MCF 10A (cell line): Measurements from ENCODE around the gene DNASE1L1. TPM values are rescaled to one million over a fixed set of nuclear protein-coding genes. Genes with fewer than 3 reads are reported as not detected.

Experiments
- BruUV-seq: library from RNA; stranded (reverse); fragments of 400-500 nt; replicated peaks from 2 replicates; lab custom pipeline; 2021; lab: Mats Ljungman, UMichigan
- CTCF ChIA-PET: fragments of 300-600 bp; sonication (Branson Sonifier 250); formaldehyde crosslinking; extraction: SDS; loops from one replicate; lab custom pipeline; 2021; ENCODE audit warnings: antibody characterized with exemption, inconsistent platforms; lab: Yijun Ruan, JAX
- POLR2A ChIA-PET: fragments of 300-600, 350-650 bp; sonication (Branson Sonifier 250); formaldehyde crosslinking; extraction: SDS; loops from one replicate; lab custom pipeline; 2020; ENCODE audit warnings: antibody characterized with exemption, inconsistent platforms; lab: Yijun Ruan, JAX
- DNase-seq: peaks from one replicate; pipeline ENCODE4 v3.0.0-alpha.2; 2018; ENCODE audit not compliant: unreplicated experiment
- H3K27ac Mint-ChIP-seq: one replicate; pipeline ENCODE4 v1.8.0; 2022; ENCODE audit warnings: mild to moderate bottlenecking, low read depth, mixed read lengths; ENCODE audit not compliant: unreplicated experiment
- H3K27me3 Mint-ChIP-seq: one replicate; pipeline ENCODE4 v1.8.0; 2022; ENCODE audit warnings: mixed read lengths; ENCODE audit not compliant: insufficient read depth, unreplicated experiment
- H3K36me3 Mint-ChIP-seq: one replicate; pipeline ENCODE4 v1.8.0; 2022; ENCODE audit warnings: mild to moderate bottlenecking, moderate library complexity, mixed read lengths; ENCODE audit not compliant: insufficient read depth, unreplicated experiment
- H3K4me1 Mint-ChIP-seq: one replicate; pipeline ENCODE4 v1.8.0; 2022; ENCODE audit warnings: mixed read lengths; ENCODE audit not compliant: insufficient read depth, unreplicated experiment
- H3K4me3 Mint-ChIP-seq: one replicate; pipeline ENCODE4 v1.8.0; 2022; ENCODE audit warnings: mild to moderate bottlenecking, moderate library complexity, mixed read lengths; ENCODE audit not compliant: unreplicated experiment
- H3K9me3 Mint-ChIP-seq: one replicate; pipeline ENCODE4 v1.8.0; 2022; ENCODE audit warnings: mixed read lengths; ENCODE audit not compliant: unreplicated experiment
- CTCF ChIP-seq: fragments of 200-600 bp; IDR thresholded peaks from one replicate; pipeline ENCODE4 v1.8.0; 2022; ENCODE audit warnings: antibody characterized with exemption, mild to moderate bottlenecking; ENCODE audit not compliant: unreplicated experiment
- intact Hi-C: fragments of 100-400 bp; cut with micrococcal nuclease; formaldehyde crosslinking; loops from 2 replicates; pipeline ENCODE4 v1.14.1; 2022
- total RNA-seq: library from RNA; stranded (reverse); gene quantifications from 2 replicates; pipeline ENCODE4 v1.2.3, GENCODE V29; 2022

Gene DNASE1L1
- total RNA-seq, 1 experiment from 2014 or later, result 20.5 TPM

- no peaks in the 10 kb centered on the region for H3K9me3 Mint-ChIP-seq
- TSS peak; percentile 43 for BruUV-seq
- peaks cover 5% of the 10 kb centered on the region for H3K4me1 Mint-ChIP-seq
- ChIA-PET POLR2A (no interaction called here), CTCF (no interaction called here)
- peaks cover 78% of the 10 kb centered on the region for H3K36me3 Mint-ChIP-seq
- H3K4me3 Mint-ChIP-seq, result no peak overlapping the region
- H3K27ac Mint-ChIP-seq, result no peak overlapping the region
- TF ChIP-seq CTCF, result no peak
- DNase-seq, result no peak
- no peaks in the 10 kb centered on the region for H3K27me3 Mint-ChIP-seq
- intact Hi-C loops, result no loop called here
Observed at GRCh38 chrX:154359362-154360154, 49.5 kb downstream of the DNASE1L1 start.

GRCh38 chrX:154358829-154359228, 50.2 kb downstream of the DNASE1L1 start:
- H3K27ac Mint-ChIP-seq, result no peak overlapping the region
- no peak for TF ChIP-seq CTCF
- no peak for DNase-seq
- POLR2A ChIA-PET, result no interaction called here
- no peaks in the 10 kb centered on the region for H3K9me3 Mint-ChIP-seq
- intact Hi-C loops, result no loop called here
- H3K4me1 Mint-ChIP-seq, result peaks cover 5% of the 10 kb centered on the region
- no peaks in the 10 kb centered on the region for H3K27me3 Mint-ChIP-seq
- no TSS peak for BruUV-seq
- peaks cover 80% of the 10 kb centered on the region for H3K36me3 Mint-ChIP-seq
- no peak overlapping the region for H3K4me3 Mint-ChIP-seq
- CTCF ChIA-PET, result no interaction called here

- DNase-seq, result no peak
- Mint-ChIP-seq H3K9me3 (no peaks in the 10 kb centered on the region), H3K27me3 (no peaks in the 10 kb centered on the region), H3K36me3 (peaks cover 79% of the 10 kb centered on the region), H3K4me3 (no peak overlapping the region), H3K4me1 (peaks cover 5% of the 10 kb centered on the region), H3K27ac (no peak overlapping the region)
- intact Hi-C loops, result no loop called here
- TF ChIP-seq CTCF, result no peak
- ChIA-PET POLR2A (no interaction called here), CTCF (no interaction called here)
- BruUV-seq, result no TSS peak
Observed at GRCh38 chrX:154358011-154358410, 51.0 kb downstream of the DNASE1L1 start.

GRCh38 chrX:154357205-154357604, 51.8 kb downstream of the DNASE1L1 start:
- ChIA-PET CTCF (interaction anchor here (0.6 kb wide), 2 partner anchors 8 to 115 kb away, joined by 3 read pairs; no protein-coding TSS in a partner anchor), POLR2A (interaction anchor here (1.4 kb wide), 1 partner anchor 14 kb away, joined by 4 read pairs; no protein-coding TSS in a partner anchor)
- no TSS peak for BruUV-seq
- peaks cover 75% of the 10 kb centered on the region for H3K36me3 Mint-ChIP-seq
- H3K9me3 Mint-ChIP-seq, result no peaks in the 10 kb centered on the region
- no peak overlapping the region for H3K27ac Mint-ChIP-seq
- no peak for DNase-seq
- H3K4me3 Mint-ChIP-seq, result no peak overlapping the region
- intact Hi-C loops, result no loop called here
- H3K27me3 Mint-ChIP-seq, result no peaks in the 10 kb centered on the region
- TF ChIP-seq CTCF, result no peak
- H3K4me1 Mint-ChIP-seq, result peaks cover 5% of the 10 kb centered on the region
